Peyer's patch (tissue), 4 donors: ENCODE data around the gene CSMD2. TPM values are rescaled to one million over a fixed set of nuclear protein-coding genes. Genes with fewer than 3 reads are reported as not detected.

Source experiments
- DNase-seq, 3 donors: peaks; one replicate each; pipeline ENCODE4 v3.0.0-alpha.2; 2017 to 2019
- H3K27ac ChIP-seq, 4 donors: fragments of 200-600 bp; sonication (generic); one replicate each; pipeline ENCODE4 v1.5.1; 2016 to 2019
- H3K27me3 ChIP-seq, 2 donors: fragments of 200-600 bp; sonication (generic); one replicate each; pipeline ENCODE4 v1.5.1; 2019
- H3K36me3 ChIP-seq, 3 donors: fragments of 200-600 bp; sonication (generic); one replicate each; pipeline ENCODE4 v1.5.1; 2016 to 2019
- H3K4me1 ChIP-seq, 4 donors: fragments of 200-600 bp; sonication (generic); one replicate each; pipeline ENCODE4 v1.5.1; 2016 to 2019
- H3K4me3 ChIP-seq, 4 donors: fragments of 200-600 bp; sonication (generic); 1 replicate in 3 of 4; 2 replicates in 1 of 4; pipeline ENCODE4 v1.5.1; 2016 to 2019; ENCODE audit warnings: mild to moderate bottlenecking in 1 of 4
- H3K9me3 ChIP-seq, 4 donors: fragments of 200-600 bp; sonication (generic); one replicate each; pipeline ENCODE4 v1.5.1; 2016 to 2019; ENCODE audit warnings: mild to moderate bottlenecking in 1 of 4
- POLR2A ChIP-seq, 2 donors: fragments of 450-650 bp; IDR thresholded peaks; one replicate each; pipeline ENCODE4 v1.5.1; 2017; ENCODE audit warnings: antibody characterized with exemption in 2 of 2, mild to moderate bottlenecking in 2 of 2, moderate library complexity in 2 of 2
- total RNA-seq, 4 donors: library from RNA; depleted of rRNA; stranded (reverse); fragments of >200 nt; gene quantifications; one replicate each; pipeline ENCODE4 v1.1.0, GENCODE V29; 2016
- TF ChIP-seq, protein P1 (sequence below), 6 experiments: fragments of 450-650 bp in 4 of 6; fragments of 200-600 bp in 2 of 6; sonication (generic) in 1 of 6; IDR thresholded peaks; one replicate each; pipeline ENCODE4 v1.5.1; 2017 to 2019; ENCODE audit warnings: antibody characterized with exemption in 6 of 6, mild to moderate bottlenecking in 3 of 6, moderate library complexity in 1 of 6

Gene CSMD2
- 1 to 10 TPM in 1 of 4 donors, under 1 TPM in 3; under 0.01 to 1.2 (median 0.70) TPM for total RNA-seq

DNA sequence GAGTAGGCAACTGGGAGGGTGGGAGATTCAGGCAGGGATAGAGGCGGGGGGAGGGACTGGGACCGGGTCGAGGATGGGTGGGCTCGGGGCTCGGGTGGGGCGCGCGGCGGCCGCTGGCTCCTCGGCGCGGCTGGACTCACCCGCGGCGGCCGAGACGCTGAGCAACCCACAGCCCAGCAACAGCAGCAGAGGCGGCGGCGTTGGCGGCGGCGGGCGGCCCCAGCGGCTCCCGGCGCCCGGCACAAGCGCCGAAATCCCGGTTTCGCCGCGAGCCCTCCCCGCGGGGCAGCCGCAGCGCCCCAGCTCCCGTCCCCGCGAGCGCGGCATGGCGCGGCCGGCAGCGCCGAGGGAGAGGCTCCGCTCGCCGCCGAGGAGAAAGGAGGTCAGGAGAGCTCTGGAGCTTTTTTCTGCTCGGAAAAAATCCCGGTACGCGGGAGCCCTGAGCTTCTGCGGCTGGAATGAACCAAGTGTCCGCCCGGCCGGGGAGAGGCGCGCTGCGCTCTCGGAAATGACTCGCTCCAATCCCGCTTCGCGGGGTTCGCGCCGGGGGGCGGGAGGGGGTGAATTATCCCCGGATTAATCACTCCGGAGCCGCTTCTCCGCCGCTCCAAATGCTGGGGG is at the start of gene CSMD2:
Gene CSMD2 (minus strand): TSS at position 460 of the 621 bp plus-strand sequence. CDS start 133 bp downstream, at position 327.
- TF ChIP-seq, protein P1, sequence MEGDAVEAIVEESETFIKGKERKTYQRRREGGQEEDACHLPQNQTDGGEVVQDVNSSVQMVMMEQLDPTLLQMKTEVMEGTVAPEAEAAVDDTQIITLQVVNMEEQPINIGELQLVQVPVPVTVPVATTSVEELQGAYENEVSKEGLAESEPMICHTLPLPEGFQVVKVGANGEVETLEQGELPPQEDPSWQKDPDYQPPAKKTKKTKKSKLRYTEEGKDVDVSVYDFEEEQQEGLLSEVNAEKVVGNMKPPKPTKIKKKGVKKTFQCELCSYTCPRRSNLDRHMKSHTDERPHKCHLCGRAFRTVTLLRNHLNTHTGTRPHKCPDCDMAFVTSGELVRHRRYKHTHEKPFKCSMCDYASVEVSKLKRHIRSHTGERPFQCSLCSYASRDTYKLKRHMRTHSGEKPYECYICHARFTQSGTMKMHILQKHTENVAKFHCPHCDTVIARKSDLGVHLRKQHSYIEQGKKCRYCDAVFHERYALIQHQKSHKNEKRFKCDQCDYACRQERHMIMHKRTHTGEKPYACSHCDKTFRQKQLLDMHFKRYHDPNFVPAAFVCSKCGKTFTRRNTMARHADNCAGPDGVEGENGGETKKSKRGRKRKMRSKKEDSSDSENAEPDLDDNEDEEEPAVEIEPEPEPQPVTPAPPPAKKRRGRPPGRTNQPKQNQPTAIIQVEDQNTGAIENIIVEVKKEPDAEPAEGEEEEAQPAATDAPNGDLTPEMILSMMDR (IDR thresholded peaks at IDR 0.05): no peak
- TF ChIP-seq POLR2A (IDR thresholded peaks at IDR 0.05): no peak
- no peak for DNase-seq
- Histone ChIP-seq H3K9me3 (no peaks in the 10 kb centered on the region), H3K36me3 (no peaks in the 10 kb centered on the region), H3K4me3 (peak within 1 kb of the TSS in 3 of 4 donors; percentile 26 to 42 (median 39)), H3K4me1 (peaks cover 0 to 31% (median 0%) of the 10 kb centered on the region in 4 donors), H3K27ac (peak within 1 kb of the TSS in 1 of 4 donors; percentile 25), H3K27me3 (peaks cover 0 to 35% of the 10 kb centered on the region in 2 donors)

GRCh38 chr1:34213956-34214355 is 48.9 kb upstream of the CSMD2 start:
- H3K36me3 ChIP-seq: no peaks in the 10 kb centered on the region
- H3K27me3 ChIP-seq: no peaks in the 10 kb centered on the region
- no peaks in the 10 kb centered on the region for H3K9me3 ChIP-seq
- no peak overlapping the region for H3K27ac ChIP-seq
- no peaks in the 10 kb centered on the region for H3K4me1 ChIP-seq
- no peak overlapping the region for H3K4me3 ChIP-seq
- TF ChIP-seq, protein P1 (IDR thresholded peaks at IDR 0.05): no peak
- no peak for TF ChIP-seq POLR2A (IDR thresholded peaks at IDR 0.05)
- DNase-seq: no peak

DNA sequence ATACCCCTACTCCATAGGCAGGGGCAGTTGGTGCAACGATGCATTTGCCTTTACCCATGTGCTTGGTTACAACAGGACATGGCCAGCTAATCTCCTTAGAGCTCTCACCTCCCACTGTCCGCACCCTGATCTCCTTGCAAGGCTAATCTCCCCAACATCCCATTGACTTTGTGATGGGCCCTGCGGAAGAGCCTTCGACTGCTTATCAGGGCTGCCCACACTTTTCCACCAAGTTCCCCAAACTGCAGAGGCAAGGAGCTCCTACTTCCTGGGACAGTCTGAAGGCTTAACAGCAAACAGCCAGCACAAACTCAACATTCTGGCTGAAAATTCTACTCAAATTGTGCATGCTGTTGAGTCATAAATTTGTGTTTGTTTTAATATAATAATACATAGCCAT is 47.6 kb upstream of the CSMD2 start:
- Histone ChIP-seq H3K9me3 (no peaks in the 10 kb centered on the region), H3K27me3 (no peaks in the 10 kb centered on the region), H3K4me1 (no peaks in the 10 kb centered on the region), H3K27ac (no peak overlapping the region), H3K4me3 (no peak overlapping the region), H3K36me3 (no peaks in the 10 kb centered on the region)
- DNase-seq: no peak
- TF ChIP-seq, protein P1 (IDR thresholded peaks at IDR 0.05): no peak
- no peak for TF ChIP-seq POLR2A (IDR thresholded peaks at IDR 0.05)

- DNase-seq: no peak
- Histone ChIP-seq H3K9me3 (no peaks in the 10 kb centered on the region), H3K27ac (no peak overlapping the region), H3K27me3 (no peaks in the 10 kb centered on the region), H3K36me3 (no peaks in the 10 kb centered on the region), H3K4me1 (no peaks in the 10 kb centered on the region), H3K4me3 (no peak overlapping the region)
- no peak for TF ChIP-seq POLR2A (IDR thresholded peaks at IDR 0.05)
- TF ChIP-seq, protein P1 (IDR thresholded peaks at IDR 0.05): no peak
Observed at GRCh38 chr1:34199927-34200326, 34.9 kb upstream of the CSMD2 start.

- Histone ChIP-seq H3K4me1 (no peaks in the 10 kb centered on the region), H3K4me3 (no peak overlapping the region), H3K27me3 (no peaks in the 10 kb centered on the region), H3K27ac (no peak overlapping the region), H3K9me3 (peaks cover 0 to 3% (median 0%) of the 10 kb centered on the region in 4 donors), H3K36me3 (no peaks in the 10 kb centered on the region)
- no peak for DNase-seq
- no peak for TF ChIP-seq POLR2A (IDR thresholded peaks at IDR 0.05)
- TF ChIP-seq, protein P1 (IDR thresholded peaks at IDR 0.05): no peak
Observed at GRCh38 chr1:34192621-34193020, 27.6 kb upstream of the CSMD2 start.
